GM12878 (cell line): ENCODE data around the gene TNP2. TPM values are rescaled to one million over a fixed set of nuclear protein-coding genes. Genes with fewer than 3 reads are reported as not detected.

Experiments used
- BMI1 ChIP-seq: fragments of 450-650 bp; IDR thresholded peaks from 2 replicates; pipeline ENCODE4 v1.6.1; 2016; ENCODE audit warnings: mild to moderate bottlenecking, moderate library complexity, borderline replicate concordance
- CREM ChIP-seq: IDR thresholded peaks from 2 replicates; pipeline ENCODE4 v1.6.1; 2014; ENCODE audit warnings: antibody characterized with exemption, low read depth
- FOS ChIP-seq: IDR thresholded peaks from 3 replicates; pipeline ENCODE4 v1.6.1; 2011; ENCODE audit warnings: borderline replicate concordance; ENCODE audit not compliant: insufficient read length; ENCODE audit errors: extremely low read depth
- HCFC1 ChIP-seq: fragments of 150-350 bp; IDR thresholded peaks from 2 replicates; pipeline ENCODE4 v1.6.1; 2014; ENCODE audit warnings: low read length
- KDM1A ChIP-seq: fragments of 200-600 bp; sonication (generic); IDR thresholded peaks from 2 replicates; pipeline ENCODE4 v1.6.1; 2016; ENCODE audit warnings: borderline replicate concordance
- MYC ChIP-seq: IDR thresholded peaks from 2 replicates; pipeline ENCODE4 v1.6.1; 2011; ENCODE audit warnings: mild to moderate bottlenecking, low read length, moderate library complexity, inconsistent platforms; ENCODE audit not compliant: insufficient read depth, insufficient replicate concordance, insufficient read length, severe bottlenecking
- NBN ChIP-seq: fragments of 450-650 bp; IDR thresholded peaks from 2 replicates; pipeline ENCODE4 v1.6.1; 2016
- PAX5 ChIP-seq: IDR thresholded peaks from 2 replicates; pipeline ENCODE4 v1.6.1; 2011; ENCODE audit warnings: low read depth, low read length, borderline replicate concordance
- POLR2AphosphoS5 ChIP-seq: IDR thresholded peaks from 2 replicates; pipeline ENCODE4 v1.6.1; 2011; ENCODE audit warnings: mild to moderate bottlenecking, low read length, inconsistent platforms
- RBBP5 ChIP-seq: fragments of 200-600 bp; sonication (generic); conservative IDR thresholded peaks from 2 replicates; pipeline ENCODE4 v1.6.1; 2016
- RCOR1 ChIP-seq: conservative IDR thresholded peaks from 2 replicates; pipeline ENCODE4 v1.6.1; 2012; ENCODE audit warnings: low read depth, low read length, improper control_type of control experiment
- RFX5 ChIP-seq: IDR thresholded peaks from 2 replicates; pipeline ENCODE4 v1.6.1; 2011; ENCODE audit warnings: low read depth, low read length, improper control_type of control experiment
- RUNX3 ChIP-seq: IDR thresholded peaks from 2 replicates; pipeline ENCODE4 v1.6.1; 2012; ENCODE audit warnings: low read length, inconsistent platforms
- SMC3 ChIP-seq: IDR thresholded peaks from 2 replicates; pipeline ENCODE4 v1.6.1; 2011; ENCODE audit warnings: low read length, improper control_type of control experiment, borderline replicate concordance
- TARDBP ChIP-seq: IDR thresholded peaks from 2 replicates; pipeline ENCODE4 v1.6.1; 2016; ENCODE audit warnings: borderline replicate concordance
- TBL1XR1 ChIP-seq: IDR thresholded peaks from 2 replicates; pipeline ENCODE4 v1.6.1; 2012; ENCODE audit warnings: low read depth, low read length, improper control_type of control experiment
- WRNIP1 ChIP-seq: IDR thresholded peaks from 2 replicates; pipeline ENCODE4 v1.6.1; 2011; ENCODE audit warnings: low read depth, low read length, improper control_type of control experiment, borderline replicate concordance
- ZZZ3 ChIP-seq: IDR thresholded peaks from 2 replicates; pipeline ENCODE4 v1.6.1; 2011; ENCODE audit warnings: low read depth; ENCODE audit not compliant: control insufficient read depth, insufficient read length
- polyA plus RNA-seq, 11 experiments: library from polyadenylated mRNA; depleted of rRNA in 4 of 11; unstranded in 6 of 11; stranded (reverse) in 5 of 11; fragments of >200 nt; fragmentation: Nextera tagmentation in 4 of 11; fragmentation: Illumina TruSeq in 1 of 11; extraction: Ambion mirVana in 4 of 11; extraction: Trizol in 1 of 11; gene quantifications; 1 replicate in 1 of 11; 2 replicates in 10 of 11; pipeline versions ENCODE4 v1.2.1 to v1.2.3, GENCODE V29; 2011 to 2016; ENCODE audit warnings: inconsistent platforms in 2 of 11, missing spikeins in 2 of 11, low read depth in 1 of 11
- total RNA-seq, 4 experiments: library from RNA; depleted of rRNA in 3 of 4; stranded (reverse); fragments of >200 nt in 3 of 4; fragmentation: Illumina TruSeq in 1 of 4; extraction: Trizol in 1 of 4; gene quantifications; 2 replicates each; pipeline versions ENCODE4 v1.2.1 to v1.2.3, GENCODE V29; 2013 to 2021
- TF ChIP-seq, protein P1 (sequence below): fragments of 450-650 bp; IDR thresholded peaks from 2 replicates; pipeline ENCODE4 v1.6.1; 2014; ENCODE audit warnings: mild to moderate bottlenecking
- TF ChIP-seq, protein P2 (sequence below): fragments of 450-650 bp; formaldehyde crosslinking; IDR thresholded peaks from 2 replicates; pipeline ENCODE4 v1.4.0; 2020; ENCODE audit warnings: mild to moderate bottlenecking, moderate library complexity
- TF ChIP-seq, protein P3 (sequence below): fragments of 450-650 bp; IDR thresholded peaks from 2 replicates; pipeline ENCODE4 v1.6.1; 2017; ENCODE audit warnings: mild to moderate bottlenecking, low read depth, inconsistent platforms; ENCODE audit not compliant: poor library complexity, severe bottlenecking
- TF ChIP-seq, protein P4 (sequence below): fragments of 450-650 bp; IDR thresholded peaks from 2 replicates; pipeline ENCODE4 v1.6.1; 2017; ENCODE audit warnings: low read depth, mild to moderate bottlenecking, moderate library complexity

The TNP2 gene
- total and polyA plus RNA-seq, 10 of the 15 experiments (the other 5 are each of a cell fraction or from before 2014, with no cell fraction given), result not detected

DNA sequence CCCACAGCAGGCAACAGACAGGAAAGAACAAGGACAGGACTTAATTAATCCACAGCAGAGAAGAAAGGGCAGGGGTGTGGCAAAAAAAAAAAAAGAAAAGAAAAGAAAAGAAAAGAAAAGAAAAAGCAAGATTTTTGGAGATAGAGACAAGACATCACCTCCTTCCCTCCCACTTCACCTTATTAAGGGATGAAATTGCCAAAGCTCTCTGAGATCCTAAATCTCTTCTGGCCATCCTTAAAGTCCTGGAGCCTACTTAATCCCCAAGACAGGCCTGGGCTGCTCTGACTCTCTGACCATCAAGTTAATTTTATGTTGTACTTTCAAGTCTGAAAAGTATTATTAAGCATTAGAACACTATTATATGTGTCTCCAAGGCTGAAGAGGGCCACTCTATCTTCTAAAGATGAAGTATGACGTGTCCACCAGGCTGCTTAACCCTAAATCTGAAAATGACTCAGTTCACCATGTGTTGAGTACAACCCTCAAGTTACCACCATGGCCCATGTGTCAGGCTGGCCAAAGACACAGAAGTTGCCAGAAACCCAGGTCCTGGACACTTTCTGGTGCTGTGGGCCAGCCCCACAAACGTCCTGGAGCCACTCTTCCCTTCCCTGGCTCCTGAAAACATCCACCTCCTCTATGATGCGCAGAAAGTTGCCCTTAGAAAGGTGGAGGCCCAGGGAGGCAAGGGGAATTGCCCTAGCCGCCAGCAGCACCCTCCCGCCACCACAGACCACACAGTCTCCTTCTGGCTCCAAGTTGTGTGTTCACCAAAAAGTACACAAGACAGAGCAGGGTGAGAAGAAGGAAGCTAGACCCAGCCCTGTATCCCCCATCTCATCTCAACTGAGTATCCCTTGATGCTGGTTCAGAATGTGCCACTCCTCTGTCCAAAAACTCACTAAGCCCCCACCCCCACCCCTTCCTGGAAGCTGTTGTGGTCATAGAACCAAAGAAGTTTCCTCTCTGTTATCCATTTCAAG lies 15.8 kb downstream of the TNP2 start (continued):
- 0 out of 2 replicates have a peak, but pooled peaks have one; percentile 13 for TF ChIP-seq WRNIP1
- TF ChIP-seq HCFC1, result no peak
- no peak for TF ChIP-seq TARDBP
- TF ChIP-seq RCOR1, result no peak
- TF ChIP-seq, protein P1, sequence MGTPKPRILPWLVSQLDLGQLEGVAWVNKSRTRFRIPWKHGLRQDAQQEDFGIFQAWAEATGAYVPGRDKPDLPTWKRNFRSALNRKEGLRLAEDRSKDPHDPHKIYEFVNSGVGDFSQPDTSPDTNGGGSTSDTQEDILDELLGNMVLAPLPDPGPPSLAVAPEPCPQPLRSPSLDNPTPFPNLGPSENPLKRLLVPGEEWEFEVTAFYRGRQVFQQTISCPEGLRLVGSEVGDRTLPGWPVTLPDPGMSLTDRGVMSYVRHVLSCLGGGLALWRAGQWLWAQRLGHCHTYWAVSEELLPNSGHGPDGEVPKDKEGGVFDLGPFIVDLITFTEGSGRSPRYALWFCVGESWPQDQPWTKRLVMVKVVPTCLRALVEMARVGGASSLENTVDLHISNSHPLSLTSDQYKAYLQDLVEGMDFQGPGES, result no peak
- no peak for TF ChIP-seq MYC
- TF ChIP-seq, protein P2, sequence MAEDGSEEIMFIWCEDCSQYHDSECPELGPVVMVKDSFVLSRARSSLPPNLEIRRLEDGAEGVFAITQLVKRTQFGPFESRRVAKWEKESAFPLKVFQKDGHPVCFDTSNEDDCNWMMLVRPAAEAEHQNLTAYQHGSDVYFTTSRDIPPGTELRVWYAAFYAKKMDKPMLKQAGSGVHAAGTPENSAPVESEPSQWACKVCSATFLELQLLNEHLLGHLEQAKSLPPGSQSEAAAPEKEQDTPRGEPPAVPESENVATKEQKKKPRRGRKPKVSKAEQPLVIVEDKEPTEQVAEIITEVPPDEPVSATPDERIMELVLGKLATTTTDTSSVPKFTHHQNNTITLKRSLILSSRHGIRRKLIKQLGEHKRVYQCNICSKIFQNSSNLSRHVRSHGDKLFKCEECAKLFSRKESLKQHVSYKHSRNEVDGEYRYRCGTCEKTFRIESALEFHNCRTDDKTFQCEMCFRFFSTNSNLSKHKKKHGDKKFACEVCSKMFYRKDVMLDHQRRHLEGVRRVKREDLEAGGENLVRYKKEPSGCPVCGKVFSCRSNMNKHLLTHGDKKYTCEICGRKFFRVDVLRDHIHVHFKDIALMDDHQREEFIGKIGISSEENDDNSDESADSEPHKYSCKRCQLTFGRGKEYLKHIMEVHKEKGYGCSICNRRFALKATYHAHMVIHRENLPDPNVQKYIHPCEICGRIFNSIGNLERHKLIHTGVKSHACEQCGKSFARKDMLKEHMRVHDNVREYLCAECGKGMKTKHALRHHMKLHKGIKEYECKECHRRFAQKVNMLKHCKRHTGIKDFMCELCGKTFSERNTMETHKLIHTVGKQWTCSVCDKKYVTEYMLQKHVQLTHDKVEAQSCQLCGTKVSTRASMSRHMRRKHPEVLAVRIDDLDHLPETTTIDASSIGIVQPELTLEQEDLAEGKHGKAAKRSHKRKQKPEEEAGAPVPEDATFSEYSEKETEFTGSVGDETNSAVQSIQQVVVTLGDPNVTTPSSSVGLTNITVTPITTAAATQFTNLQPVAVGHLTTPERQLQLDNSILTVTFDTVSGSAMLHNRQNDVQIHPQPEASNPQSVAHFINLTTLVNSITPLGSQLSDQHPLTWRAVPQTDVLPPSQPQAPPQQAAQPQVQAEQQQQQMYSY (CRISPR knock-in tag), result no peak
- peak; percentile 52; the same call in 1 of the 2 replicates for TF ChIP-seq BMI1
- no peak for TF ChIP-seq ZZZ3
- no peak for TF ChIP-seq KDM1A
- no peak; the same call in 1 of the 2 replicates for TF ChIP-seq SMC3
- TF ChIP-seq, protein P3, sequence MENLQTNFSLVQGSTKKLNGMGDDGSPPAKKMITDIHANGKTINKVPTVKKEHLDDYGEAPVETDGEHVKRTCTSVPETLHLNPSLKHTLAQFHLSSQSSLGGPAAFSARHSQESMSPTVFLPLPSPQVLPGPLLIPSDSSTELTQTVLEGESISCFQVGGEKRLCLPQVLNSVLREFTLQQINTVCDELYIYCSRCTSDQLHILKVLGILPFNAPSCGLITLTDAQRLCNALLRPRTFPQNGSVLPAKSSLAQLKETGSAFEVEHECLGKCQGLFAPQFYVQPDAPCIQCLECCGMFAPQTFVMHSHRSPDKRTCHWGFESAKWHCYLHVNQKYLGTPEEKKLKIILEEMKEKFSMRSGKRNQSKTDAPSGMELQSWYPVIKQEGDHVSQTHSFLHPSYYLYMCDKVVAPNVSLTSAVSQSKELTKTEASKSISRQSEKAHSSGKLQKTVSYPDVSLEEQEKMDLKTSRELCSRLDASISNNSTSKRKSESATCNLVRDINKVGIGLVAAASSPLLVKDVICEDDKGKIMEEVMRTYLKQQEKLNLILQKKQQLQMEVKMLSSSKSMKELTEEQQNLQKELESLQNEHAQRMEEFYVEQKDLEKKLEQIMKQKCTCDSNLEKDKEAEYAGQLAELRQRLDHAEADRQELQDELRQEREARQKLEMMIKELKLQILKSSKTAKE, result no peak
- no peak for TF ChIP-seq RBBP5
- TF ChIP-seq POLR2AphosphoS5, result peak; percentile 92
- 0 out of 2 replicates have a peak, but pooled peaks have one; percentile 20 for TF ChIP-seq TBL1XR1
- TF ChIP-seq RUNX3, result no peak
- no peak for TF ChIP-seq RFX5
- TF ChIP-seq, protein P4, sequence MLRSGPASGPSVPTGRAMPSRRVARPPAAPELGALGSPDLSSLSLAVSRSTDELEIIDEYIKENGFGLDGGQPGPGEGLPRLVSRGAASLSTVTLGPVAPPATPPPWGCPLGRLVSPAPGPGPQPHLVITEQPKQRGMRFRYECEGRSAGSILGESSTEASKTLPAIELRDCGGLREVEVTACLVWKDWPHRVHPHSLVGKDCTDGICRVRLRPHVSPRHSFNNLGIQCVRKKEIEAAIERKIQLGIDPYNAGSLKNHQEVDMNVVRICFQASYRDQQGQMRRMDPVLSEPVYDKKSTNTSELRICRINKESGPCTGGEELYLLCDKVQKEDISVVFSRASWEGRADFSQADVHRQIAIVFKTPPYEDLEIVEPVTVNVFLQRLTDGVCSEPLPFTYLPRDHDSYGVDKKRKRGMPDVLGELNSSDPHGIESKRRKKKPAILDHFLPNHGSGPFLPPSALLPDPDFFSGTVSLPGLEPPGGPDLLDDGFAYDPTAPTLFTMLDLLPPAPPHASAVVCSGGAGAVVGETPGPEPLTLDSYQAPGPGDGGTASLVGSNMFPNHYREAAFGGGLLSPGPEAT, result no peak
- TF ChIP-seq CREM, result 0 out of 2 replicates have a peak, but pooled peaks have one; percentile 22
- TF ChIP-seq PAX5, result no peak
- no peak for TF ChIP-seq FOS
- no peak for TF ChIP-seq NBN
